Astrocyte (in vitro differentiated cells and primary cell): Measurements from ENCODE around the gene RALB.

Experiments used
- EZH2 ChIP-seq: IDR thresholded peaks from 2 replicates; pipeline ENCODE4 v1.6.1; 2012; ENCODE audit warnings: mild to moderate bottlenecking, low read length, inconsistent platforms; ENCODE audit not compliant: insufficient read depth
- TF ChIP-seq, protein P1 (sequence below): IDR thresholded peaks from 2 replicates; pipeline ENCODE4 v1.5.1; 2011; ENCODE audit warnings: low read depth, mild to moderate bottlenecking, inconsistent platforms, low read length, moderate library complexity; ENCODE audit not compliant: insufficient read depth

DNA sequence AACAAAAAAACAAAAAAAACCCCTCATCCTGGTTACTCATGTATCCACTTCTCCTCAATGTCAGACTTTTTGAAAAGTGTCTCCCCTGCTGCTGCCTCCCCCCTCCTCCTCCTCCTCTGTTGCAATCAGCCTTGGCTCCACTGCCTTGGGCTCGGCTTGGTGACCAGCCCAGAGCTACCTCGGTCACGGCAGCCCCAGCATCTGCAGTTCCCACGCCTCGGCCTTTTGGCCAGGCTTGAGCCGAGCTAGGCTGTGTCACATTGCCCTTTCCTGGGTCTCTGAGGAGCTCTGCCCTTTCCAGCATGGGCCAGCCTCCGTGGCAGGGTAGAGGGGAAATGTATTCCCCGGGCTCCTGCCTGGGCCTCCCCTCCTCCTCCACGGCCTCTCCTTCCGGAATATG lies 70.6 kb downstream of the RALB start:
- TF ChIP-seq EZH2: no peak
- TF ChIP-seq, protein P1, sequence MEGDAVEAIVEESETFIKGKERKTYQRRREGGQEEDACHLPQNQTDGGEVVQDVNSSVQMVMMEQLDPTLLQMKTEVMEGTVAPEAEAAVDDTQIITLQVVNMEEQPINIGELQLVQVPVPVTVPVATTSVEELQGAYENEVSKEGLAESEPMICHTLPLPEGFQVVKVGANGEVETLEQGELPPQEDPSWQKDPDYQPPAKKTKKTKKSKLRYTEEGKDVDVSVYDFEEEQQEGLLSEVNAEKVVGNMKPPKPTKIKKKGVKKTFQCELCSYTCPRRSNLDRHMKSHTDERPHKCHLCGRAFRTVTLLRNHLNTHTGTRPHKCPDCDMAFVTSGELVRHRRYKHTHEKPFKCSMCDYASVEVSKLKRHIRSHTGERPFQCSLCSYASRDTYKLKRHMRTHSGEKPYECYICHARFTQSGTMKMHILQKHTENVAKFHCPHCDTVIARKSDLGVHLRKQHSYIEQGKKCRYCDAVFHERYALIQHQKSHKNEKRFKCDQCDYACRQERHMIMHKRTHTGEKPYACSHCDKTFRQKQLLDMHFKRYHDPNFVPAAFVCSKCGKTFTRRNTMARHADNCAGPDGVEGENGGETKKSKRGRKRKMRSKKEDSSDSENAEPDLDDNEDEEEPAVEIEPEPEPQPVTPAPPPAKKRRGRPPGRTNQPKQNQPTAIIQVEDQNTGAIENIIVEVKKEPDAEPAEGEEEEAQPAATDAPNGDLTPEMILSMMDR: no peak
